ENCODE results near the gene VILL.
"Not testable (repeated sequence)": the region's sequence is repeated elsewhere in the genome, so short reads cannot be mapped to it uniquely, and the experiment has no call there.

Gene VILL

DNA sequence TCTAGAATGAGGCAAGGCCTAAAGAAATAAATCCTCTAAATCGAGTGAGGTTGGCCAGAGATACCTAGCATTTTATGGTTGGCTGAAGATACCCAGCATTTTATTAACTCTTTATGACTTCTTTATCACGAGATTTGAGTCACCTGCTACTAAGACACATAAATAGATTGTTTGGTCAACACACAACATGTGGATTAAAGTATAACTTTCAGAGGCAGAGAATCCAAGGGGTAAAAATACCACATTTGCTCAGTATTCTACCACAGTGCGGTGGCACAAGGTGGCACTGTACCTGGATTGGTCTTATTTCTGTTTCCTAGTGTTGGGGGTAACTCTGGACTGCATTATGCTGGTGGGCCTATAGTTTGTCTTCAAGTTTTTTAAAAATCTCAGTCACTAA is 27.0 kb upstream of the VILL start:
- no peak for DNase-seq (ENCODE audit: low read depth in 2 of 2)

DNA sequence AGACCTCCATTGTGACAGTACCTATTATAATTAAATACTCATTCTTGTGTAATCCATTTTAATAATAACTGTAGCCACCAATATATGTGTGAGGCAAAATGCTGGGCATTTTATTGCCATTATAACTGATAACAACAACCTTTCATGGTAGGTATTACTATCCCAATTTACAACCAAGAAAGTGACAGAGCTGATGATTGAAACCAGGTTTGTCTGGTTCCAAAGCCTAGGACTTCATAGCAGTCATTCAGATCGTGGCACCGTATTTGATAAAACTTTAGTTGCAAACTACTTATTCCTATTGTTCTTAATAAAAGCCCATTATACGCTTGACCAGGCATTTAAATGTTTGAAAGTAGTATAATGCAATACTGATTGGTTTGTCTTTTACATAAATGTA is 26.4 kb upstream of the VILL start:
- no peak for DNase-seq (ENCODE audit: low read depth in 2 of 2)

DNA sequence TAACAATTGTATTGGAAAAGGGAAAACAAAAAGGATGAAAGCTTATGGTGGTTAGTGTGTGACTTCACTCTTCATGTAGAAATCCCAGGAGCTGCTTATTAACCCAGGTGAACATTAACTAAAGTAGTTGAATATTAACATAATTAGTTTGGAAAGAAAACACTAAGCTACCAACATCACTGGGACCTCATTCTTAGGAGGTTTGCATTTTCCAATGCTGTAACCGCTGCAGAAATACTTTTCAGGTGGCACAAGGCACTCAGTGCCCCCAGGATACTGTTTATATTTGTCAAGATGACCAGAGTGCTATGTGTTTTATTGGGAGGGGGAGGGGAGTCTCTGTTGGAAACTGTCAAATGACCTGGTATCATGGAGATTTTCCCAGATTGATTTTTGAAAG is 25.9 kb upstream of the VILL start:
- DNase-seq (ENCODE audit: low read depth in 2 of 2), result no peak

DNA sequence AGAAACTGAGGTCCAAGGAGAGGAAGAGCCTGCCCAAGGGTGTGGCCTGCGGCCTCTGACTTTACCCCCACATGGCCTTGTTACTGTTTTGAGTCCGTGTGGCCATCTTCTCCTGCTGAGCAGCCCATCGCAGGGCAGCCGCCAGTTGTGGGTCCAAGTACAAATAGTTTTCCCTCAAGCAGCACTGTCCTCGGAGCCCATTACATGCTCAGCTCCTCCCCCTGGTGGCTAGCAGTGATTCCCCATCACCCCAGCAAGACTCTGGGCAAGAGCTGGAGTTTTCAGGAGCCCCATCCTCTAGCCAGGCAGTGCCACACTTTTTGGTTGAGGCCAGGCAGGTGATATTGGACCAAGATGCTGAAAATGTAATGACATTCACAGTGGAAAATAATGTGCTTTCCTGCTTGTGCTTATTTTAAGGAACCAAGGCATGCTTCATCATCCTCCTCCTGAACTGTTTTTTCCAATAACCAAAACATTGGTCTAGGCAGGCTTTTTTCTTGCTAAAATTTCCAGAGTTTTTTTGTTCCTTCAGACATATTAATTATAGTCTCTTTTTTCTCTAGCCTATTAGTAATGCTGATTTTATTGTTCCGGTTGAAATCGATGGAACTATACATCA is 23.2 kb upstream of the VILL start:
- peak; percentile 14 to 18 for DNase-seq (ENCODE audit: low read depth in 2 of 2)

DNA sequence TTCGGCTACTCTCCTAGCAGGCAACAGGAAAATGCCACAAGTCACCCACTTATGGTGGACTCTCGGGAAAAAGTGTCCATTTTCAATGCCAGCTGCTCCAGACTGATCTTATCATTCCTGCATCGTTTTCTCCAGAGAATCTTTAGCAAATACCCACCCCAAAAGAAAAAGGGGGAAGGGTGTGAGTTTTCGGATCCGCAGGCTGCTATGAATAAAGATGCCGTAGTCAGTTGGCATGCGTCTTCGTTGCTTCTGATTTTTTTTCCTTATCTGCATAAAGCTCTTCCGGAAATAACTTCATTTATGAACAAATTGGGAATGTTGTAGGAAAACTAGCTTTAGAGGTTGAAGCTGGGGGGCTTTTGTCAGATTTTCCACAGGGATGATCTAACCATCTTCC is 22.4 kb upstream of the VILL start:
- DNase-seq (ENCODE audit: low read depth in 2 of 2), result no peak

DNA sequence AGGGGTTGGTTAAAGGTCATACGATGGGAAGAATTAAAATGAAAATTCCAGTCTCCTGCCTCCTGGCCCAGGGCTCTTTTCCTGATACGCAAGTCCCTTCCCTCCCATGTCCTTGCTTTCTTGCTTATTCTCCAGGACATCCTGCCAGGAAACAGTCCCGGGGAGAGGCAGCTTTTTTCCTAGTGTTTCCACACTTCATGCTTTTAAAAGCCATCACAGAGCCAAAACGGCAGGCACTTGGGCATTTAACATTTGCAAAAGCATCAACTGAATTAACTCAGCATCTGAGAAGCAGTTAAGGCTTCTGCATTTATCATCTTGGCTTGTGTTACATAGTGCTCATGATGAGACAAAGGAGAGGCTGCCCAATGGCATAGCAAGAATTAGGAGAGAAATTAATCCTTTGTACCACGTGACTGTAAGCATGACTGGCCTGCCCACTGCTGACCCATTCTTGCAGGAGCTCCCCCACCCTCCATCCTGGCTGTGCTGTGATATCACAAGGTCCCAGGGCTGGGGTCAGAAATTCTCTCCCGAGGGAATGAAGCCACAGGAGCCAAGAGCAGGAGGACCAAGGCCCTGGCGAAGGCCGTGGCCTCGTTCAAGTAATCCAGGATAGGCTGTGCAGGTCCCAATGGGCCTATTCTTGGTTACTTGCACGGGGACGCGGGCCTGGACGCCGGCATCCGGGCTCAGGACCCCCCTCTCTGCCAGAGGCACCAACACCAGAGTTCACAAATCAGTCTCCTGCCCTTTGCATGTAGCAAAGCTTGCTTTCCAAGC is 21.6 kb upstream of the VILL start:
- DNase-seq (ENCODE audit: low read depth in 2 of 2), result no peak

DNA sequence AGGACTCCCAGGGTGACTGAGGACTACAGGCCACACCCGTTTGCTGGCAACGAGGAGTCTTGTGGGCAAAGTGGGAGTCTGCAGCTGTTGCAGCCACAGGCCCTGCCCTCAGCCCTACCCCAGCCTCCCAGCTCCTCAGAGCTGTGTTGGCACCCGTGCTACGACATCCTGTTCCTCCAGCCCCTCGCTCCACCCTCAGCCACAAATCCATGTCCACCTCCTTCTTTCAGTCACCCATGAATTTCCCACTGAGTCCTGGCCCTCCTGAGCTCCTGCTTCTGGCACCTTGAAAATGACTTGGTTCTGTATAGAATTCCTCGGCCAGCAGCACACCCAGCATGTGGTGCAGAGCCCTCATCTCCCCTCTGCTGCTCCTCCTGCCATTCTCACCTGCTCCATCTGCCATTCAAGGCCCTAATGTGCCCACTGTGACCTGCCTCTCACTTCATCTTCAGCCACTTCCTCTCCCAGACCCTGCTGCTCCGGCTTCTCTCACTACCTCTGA is 20.9 kb upstream of the VILL start:
- DNase-seq (ENCODE audit: low read depth in 2 of 2), result no peak

DNA sequence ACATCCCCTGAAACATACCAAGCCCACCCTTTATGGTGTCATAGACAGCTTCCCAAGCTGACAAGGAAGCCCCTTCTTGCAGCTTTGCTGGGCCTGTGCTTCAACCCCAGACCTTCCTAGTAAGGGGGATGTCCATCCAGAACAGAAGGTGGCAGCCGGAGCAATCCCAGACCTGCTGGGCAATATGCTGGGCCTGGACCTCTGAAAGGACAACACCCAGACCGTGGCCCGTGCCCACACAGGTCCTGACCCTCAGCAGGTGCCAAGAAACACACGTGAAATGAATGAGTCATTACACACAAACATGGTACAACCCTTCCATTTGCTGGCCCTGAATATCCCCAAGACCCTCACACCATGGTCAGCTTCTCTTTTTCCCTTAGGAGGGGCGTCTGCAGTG is 19.8 kb upstream of the VILL start:
- no peak for DNase-seq (ENCODE audit: low read depth in 2 of 2)

DNA sequence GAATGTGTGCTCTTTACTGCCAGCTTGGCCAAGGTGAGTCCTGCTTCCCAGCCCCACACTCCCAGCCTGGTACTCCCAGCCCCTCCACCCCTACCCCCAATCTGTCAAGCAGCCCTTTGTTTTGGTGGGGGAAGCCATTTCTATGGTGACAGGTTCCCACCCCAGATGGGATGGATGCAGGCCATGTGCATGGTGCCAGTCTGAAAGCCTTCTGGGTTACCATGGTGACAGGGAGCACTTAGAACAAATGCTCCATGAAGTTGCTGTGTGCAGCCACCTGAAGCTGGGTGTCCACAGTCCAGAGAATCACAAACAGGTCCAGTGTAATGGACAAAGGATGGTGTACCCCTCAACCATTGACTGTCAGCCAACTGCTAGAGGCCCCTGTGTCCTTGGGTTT is 19.1 kb upstream of the VILL start:
- DNase-seq (ENCODE audit: low read depth in 2 of 2), result no peak

DNA sequence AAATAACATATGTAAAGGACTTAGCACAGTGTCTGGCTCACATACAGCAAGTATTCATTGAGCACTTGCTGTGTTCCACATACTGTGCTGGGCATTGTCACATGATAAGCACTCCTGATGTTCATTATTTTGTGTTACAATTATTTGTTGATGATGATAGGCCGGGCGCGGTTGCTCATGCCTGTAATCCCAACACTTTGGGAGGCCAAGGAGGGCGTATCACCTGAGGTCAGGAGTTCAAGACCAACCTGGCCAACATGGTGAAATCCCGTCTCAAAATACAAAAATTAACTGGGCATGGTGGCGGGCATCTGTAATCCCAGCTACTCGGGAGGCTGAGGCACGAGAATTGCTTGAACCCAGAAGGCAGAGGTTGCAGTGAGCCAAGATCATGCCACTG is 18.5 kb upstream of the VILL start:
- not testable (repeated sequence) for DNase-seq (ENCODE audit: low read depth in 2 of 2)

DNA sequence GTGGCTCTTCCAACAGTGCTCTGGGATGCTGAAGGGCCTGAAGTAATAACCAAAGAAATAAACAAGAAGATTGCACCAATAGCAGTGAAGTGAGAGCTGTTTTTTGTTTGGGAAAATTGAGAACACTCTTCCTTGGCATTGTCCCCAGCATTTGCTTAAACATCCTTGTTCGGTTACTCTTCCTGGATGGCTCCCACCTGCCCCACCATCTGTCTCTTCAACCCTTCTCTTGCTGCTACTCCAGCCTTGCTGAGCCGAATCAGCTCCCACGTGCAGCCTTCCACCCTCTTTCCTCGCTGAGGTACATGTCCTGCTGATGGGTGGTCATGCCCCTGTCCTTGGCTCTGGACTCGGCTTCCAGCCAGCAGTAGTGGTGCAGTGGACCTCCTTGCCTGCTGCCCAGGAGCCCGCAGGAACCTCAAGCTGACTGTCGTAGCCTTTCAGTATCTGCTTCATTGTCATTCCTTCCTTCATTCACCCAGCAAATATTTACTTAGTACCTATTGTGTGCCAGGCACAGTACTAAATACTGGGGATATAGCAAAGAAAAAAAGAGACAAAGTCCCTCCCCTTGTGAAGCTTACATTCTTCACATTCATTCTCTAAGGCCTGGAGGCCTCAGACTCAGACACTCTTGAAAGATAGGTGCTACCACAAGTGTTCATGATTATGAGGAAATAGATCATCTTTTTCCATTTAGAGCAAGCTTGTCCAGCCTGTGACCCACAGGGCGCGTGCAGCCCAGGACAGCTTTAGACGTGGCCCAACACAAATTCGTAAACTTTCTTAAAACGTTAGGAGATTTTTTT is 17.1 kb upstream of the VILL start:
- DNase-seq (ENCODE audit: low read depth in 2 of 2), result no peak

DNA sequence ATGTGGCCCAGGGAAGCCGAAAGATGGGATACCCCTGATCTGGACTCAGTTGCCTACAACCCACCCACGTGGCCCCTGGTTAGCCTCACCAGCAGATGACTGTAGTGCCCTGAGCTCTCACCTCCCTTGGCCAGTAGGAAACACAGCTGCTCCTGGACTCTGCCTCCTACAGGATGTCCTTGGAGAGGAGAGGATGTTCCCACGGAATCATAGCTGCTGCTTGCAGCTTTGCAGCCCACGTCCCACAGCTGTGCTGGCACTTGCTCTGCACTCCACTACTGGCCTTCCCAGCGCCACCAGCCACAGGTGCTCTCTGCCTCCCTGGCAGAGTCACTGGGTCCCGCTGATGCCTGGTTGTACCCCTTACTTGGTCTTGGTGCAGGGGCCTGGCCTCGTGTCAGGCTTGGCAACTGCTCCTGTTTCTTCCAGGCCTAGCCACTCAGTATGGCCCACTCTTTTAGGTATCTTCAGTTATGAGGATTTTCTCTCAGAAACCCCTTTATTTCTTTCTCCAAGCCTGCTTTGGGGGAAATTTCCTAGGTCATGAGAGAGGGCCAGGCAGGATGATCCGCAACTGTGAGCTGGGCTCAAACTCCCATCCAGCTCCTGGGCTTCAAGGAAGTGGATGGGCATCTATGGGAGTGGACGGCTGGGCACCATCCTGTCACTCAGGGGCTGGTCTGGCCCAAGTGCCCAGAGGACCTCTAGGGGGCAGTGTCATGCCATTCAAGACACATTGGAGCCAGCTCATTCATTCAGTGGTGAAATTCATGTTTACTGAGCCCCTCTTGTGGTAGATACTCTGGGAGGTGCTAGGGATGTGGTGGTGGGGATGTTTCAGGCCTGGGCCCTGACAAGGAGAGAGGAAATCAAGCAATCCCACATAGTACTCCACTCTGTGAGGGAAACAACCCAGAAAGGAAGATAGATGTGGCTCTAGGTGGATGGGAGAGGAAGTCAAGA is 16.2 kb upstream of the VILL start:
- peak in 1 of 2 experiments; percentile 14 for DNase-seq (ENCODE audit: low read depth in 2 of 2)

DNA sequence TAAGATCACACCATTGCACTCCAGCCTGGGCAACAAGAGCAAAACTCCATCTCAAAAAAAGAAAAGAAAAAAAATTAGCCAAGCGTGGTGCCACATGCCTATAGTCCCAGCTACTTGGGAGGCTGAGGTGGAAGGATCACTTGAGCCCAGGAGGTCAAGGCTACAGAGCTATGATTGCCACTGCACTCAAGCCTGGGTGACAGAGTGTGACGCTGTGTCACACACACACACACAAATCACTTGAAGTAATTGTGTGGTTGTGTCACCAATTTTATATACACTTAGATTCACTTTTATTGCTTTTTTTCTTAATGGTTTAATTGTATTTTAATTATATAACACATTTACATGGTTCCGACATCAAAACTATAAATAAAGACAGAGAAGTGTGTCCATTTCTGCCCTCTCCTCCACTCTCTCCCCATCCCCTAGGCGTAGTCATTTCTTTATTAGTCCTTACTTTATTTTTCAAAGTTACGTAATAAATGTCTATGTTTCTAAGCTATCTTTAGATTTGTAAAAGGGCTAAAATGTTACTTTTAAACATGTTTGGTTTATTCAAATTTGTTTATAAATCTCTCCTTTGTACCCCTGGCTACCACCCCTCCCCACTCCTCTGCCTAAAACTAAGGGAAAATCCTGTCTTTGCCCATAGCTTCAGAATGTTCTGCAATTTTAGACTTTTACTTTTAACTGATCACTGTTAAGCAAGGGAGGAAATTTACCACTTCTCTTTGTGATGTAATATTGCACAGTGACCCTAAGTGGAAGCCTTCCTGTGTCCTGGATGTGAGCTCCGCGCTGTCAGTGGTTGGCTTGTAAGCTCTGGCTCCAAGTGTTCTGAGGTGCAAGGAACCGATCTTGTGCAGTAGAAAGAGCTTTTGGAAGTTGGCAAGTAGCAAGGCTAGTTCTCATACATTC is 10.8 kb upstream of the VILL start:
- DNase-seq (ENCODE audit: low read depth in 2 of 2), result no peak

DNA sequence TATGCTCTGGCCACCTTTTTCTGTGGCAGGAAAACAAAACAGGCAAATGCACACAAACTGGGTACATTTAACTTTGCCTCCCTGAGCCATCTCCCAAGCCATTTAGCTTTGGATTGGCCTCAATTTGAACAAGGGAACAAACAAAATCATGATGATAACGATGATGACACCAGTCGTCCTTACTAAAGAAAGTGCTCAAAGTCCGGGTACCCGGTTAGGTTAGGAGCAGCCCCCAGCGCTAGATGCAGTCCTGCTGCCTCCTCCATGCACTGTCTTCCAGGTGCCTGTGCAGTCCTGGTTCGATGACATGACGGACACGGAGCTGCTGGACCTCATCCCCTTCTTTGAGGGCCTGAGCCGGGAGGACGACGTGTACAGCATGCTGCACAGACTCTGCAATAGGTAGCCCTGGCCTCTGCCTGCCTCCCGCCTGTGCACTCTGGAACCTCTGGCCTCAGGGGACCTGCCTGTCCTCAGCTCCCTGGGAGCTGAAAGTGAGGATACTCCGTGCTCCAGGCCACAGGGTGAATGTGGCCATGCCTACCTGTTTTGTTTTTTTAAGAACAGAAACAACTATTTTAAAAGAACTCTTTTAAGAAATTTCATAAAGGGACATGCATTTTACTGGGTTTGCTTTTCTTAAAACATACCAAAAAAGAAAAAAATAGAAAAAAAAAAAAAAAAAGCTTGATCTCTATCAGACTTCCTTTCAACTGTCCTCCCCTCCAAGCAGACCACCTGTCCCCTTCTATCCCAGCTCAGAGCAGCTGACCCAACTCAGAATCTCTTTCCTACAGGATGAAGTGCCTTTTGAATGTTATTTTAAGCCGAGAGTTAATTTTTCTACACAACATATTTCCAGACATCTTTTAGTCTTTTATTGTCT is 9.9 kb upstream of the VILL start:
- DNase-seq (ENCODE audit: low read depth in 2 of 2), result no peak

DNA sequence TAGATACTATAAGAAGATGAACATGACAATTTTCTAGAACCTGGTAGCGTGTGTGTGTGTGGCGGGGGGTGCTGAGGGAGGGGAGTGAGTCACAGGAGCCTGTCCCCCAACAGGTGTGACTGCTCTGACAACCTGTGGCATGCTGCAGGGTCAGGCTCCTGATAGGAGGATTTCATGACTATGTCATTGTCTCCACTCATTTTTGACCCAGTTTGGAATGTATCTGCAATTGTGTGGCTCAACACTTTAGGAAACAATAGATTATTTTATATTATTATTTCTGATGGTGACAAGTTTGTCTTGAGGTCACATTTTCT is 9.3 kb upstream of the VILL start:
- no peak for DNase-seq (ENCODE audit: low read depth in 2 of 2)

DNA sequence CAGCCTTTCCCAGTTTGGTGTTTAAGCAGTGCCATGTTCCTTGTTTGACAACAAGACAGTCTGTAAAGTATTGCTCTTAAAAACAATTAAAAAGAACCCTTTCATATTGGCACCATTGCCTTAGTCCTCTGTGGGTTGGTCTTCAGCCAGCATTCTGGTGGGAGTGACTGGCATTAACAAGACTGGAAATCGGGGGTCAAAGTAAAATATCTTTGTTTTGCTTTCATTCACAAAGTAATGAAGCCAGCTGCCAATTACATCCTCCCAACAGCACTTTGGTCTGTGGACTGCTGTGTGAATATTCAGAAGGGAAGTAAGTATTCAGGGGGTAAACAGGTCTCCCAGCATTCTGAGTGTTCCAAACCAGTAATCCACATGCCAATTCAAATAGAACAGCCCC is 8.3 kb upstream of the VILL start:
- no peak for DNase-seq (ENCODE audit: low read depth in 2 of 2)

DNA sequence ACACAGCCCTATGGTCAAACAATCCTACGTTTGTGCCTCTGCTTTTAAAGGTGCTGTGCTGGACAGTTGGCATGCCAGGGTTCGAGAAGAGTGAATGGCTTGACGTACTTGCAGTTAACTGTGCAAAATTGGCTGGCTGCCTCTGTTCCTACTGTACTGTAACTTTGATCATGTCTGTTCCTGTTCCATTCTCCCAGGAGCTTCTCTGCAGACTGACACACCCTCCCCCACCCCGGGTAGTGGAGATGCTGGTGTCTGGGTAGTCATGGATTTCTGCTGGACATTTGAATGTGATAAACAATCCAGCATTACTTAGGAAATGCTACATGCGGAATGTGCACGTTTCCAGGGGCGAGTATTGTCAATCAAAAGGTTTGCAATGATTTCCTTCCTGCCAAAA is 6.5 kb upstream of the VILL start:
- no peak for DNase-seq (ENCODE audit: low read depth in 2 of 2)

DNA sequence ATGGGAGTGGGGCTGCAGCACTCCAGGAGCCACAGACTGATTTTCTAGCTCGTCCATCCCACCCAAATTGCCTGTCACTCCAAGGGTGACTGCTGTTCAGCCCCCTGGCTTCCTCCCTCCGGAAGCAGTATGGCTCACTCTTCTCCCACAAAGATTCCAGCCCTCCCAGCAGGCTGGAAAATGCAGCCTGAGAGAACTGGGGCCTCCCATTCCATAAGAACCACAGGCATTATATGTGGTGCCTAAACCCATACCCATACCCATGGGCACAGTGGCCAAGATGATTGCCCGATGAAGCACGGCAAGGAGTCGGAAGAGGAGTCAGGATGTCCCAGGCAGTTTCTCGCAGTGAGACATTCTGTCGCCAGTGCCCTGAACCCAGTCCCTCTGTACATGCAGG is 6.0 kb upstream of the VILL start:
- no peak for DNase-seq (ENCODE audit: low read depth in 2 of 2)

DNA sequence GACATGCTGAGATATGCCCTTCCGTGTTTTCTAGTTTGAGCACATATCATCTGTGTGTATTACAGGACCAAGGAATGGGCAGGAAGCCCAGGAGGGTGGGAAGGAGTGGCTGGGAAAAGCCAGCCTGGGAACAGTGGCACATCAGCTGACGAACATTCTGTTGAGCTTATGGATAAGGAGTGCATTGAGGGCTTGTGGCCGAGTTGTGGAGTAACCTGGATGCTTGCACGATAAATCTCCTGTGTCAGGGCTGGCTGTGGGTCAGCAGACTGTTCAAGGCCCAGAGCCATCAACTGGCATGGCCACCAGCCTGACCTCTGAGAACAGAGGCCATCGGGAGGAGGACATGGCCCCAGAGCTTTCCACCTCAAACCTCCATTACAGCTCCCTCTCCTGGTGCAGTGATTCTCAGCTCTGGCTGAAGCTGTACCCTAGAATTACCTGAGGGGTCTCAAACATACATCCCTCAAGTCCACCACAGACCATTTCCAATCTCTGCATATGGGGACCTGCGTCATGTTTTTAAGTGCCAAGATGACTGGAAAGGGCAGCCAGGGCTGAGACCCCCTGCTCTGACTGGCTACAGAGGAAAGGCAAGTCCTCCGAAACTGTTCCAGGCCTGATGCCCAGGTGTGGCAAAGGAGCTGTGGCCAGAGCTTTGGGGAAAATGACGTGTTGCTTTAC is 4.8 kb upstream of the VILL start:
- DNase-seq (ENCODE audit: low read depth in 2 of 2), result no peak
